ENCODE measurements around the gene DOCK1.

The DOCK1 gene

GRCh38 chr10:127378628-127379027, 473.4 kb downstream of the DOCK1 start:
- Histone ChIP-seq H2AFZ (ENCODE audit: low read length) (no peak overlapping the region), H3K9me3 (ENCODE audit: insufficient read depth, low read depth, low read length) (no peaks in the 10 kb centered on the region), H3K4me2 (ENCODE audit: low read depth, low read length, poor library complexity, severe bottlenecking) (no peak overlapping the region), H3K9me2 (replicated peaks; ENCODE audit: low read depth, low read length) (no peaks in the 10 kb centered on the region), H3K79me2 (ENCODE audit: insufficient read depth, low read length) (no peaks in the 10 kb centered on the region), H4K20me1 (ENCODE audit: insufficient read depth, low read length, poor library complexity, severe bottlenecking) (no peaks in the 10 kb centered on the region), H3K4me1 (ENCODE audit: insufficient read depth, low read length, poor library complexity, severe bottlenecking) (no peaks in the 10 kb centered on the region), H3F3A (ENCODE audit: low read depth) (no peaks in the 10 kb centered on the region), H3K4me3 (ENCODE audit: low read length, poor library complexity, severe bottlenecking) (no peak overlapping the region), H3K27me3 (ENCODE audit: insufficient read depth, low read length, poor library complexity, severe bottlenecking) (no peaks in the 10 kb centered on the region), H3K36me3 (ENCODE audit: insufficient read depth, low read length) (no peaks in the 10 kb centered on the region), H3K9ac (ENCODE audit: low read depth, low read length, poor library complexity, severe bottlenecking) (no peak overlapping the region)
- TF ChIP-seq EZH2phosphoT487 (IDR thresholded peaks at IDR 0.05; ENCODE audit: borderline replicate concordance) (no peak), CTCF (conservative IDR thresholded peaks at IDR 0.05; ENCODE audit: low read length) (no peak)

GRCh38 chr10:127384532-127384931, 479.3 kb downstream of the DOCK1 start:
- H2AFZ ChIP-seq (ENCODE audit: low read length) = no peak overlapping the region
- TF ChIP-seq CTCF (conservative IDR thresholded peaks at IDR 0.05; ENCODE audit: low read length) (no peak), EZH2phosphoT487 (IDR thresholded peaks at IDR 0.05; ENCODE audit: borderline replicate concordance) (no peak)
- no peak overlapping the region for H3K4me2 ChIP-seq (ENCODE audit: low read depth, low read length, poor library complexity, severe bottlenecking)
- H3K9ac ChIP-seq (ENCODE audit: low read depth, low read length, poor library complexity, severe bottlenecking) = no peak overlapping the region
- no peaks in the 10 kb centered on the region for H3K4me1 ChIP-seq (ENCODE audit: insufficient read depth, low read length, poor library complexity, severe bottlenecking)
- H3K9me3 ChIP-seq (ENCODE audit: insufficient read depth, low read depth, low read length) = no peaks in the 10 kb centered on the region; the same call in 1 of the 2 replicates
- H3K9me2 ChIP-seq (replicated peaks; ENCODE audit: low read depth, low read length) = no peaks in the 10 kb centered on the region
- H3K36me3 ChIP-seq (ENCODE audit: insufficient read depth, low read length) = no peaks in the 10 kb centered on the region
- no peaks in the 10 kb centered on the region for H4K20me1 ChIP-seq (ENCODE audit: insufficient read depth, low read length, poor library complexity, severe bottlenecking)
- H3F3A ChIP-seq (ENCODE audit: low read depth) = no peaks in the 10 kb centered on the region
- H3K79me2 ChIP-seq (ENCODE audit: insufficient read depth, low read length) = no peaks in the 10 kb centered on the region
- H3K27me3 ChIP-seq (ENCODE audit: insufficient read depth, low read length, poor library complexity, severe bottlenecking) = no peaks in the 10 kb centered on the region
- H3K4me3 ChIP-seq (ENCODE audit: low read length, poor library complexity, severe bottlenecking) = no peak overlapping the region

GRCh38 chr10:127385066-127385465, 479.8 kb downstream of the DOCK1 start:
- no peaks in the 10 kb centered on the region for H3F3A ChIP-seq (ENCODE audit: low read depth)
- no peaks in the 10 kb centered on the region; the same call in 1 of the 2 replicates for H3K9me3 ChIP-seq (ENCODE audit: insufficient read depth, low read depth, low read length)
- no peaks in the 10 kb centered on the region for H3K36me3 ChIP-seq (ENCODE audit: insufficient read depth, low read length)
- H3K4me3 ChIP-seq (ENCODE audit: low read length, poor library complexity, severe bottlenecking) = no peak overlapping the region
- no peaks in the 10 kb centered on the region for H3K9me2 ChIP-seq (replicated peaks; ENCODE audit: low read depth, low read length)
- H3K27me3 ChIP-seq (ENCODE audit: insufficient read depth, low read length, poor library complexity, severe bottlenecking) = no peaks in the 10 kb centered on the region
- H3K4me1 ChIP-seq (ENCODE audit: insufficient read depth, low read length, poor library complexity, severe bottlenecking) = no peaks in the 10 kb centered on the region
- no peak overlapping the region for H3K4me2 ChIP-seq (ENCODE audit: low read depth, low read length, poor library complexity, severe bottlenecking)
- no peak overlapping the region for H3K9ac ChIP-seq (ENCODE audit: low read depth, low read length, poor library complexity, severe bottlenecking)
- TF ChIP-seq CTCF (conservative IDR thresholded peaks at IDR 0.05; ENCODE audit: low read length) = no peak
- TF ChIP-seq EZH2phosphoT487 (IDR thresholded peaks at IDR 0.05; ENCODE audit: borderline replicate concordance) = no peak
- no peaks in the 10 kb centered on the region for H3K79me2 ChIP-seq (ENCODE audit: insufficient read depth, low read length)
- H2AFZ ChIP-seq (ENCODE audit: low read length) = no peak overlapping the region
- no peaks in the 10 kb centered on the region for H4K20me1 ChIP-seq (ENCODE audit: insufficient read depth, low read length, poor library complexity, severe bottlenecking)
